PC-9 (cell line): Measurements from ENCODE around the gene LDHB. TPM values are rescaled to one million over a fixed set of nuclear protein-coding genes. Genes with fewer than 3 reads are reported as not detected.

Experiments used
- BruUV-seq: library from RNA; stranded (reverse); fragments of 400-500 nt; replicated peaks from 2 replicates; lab custom pipeline; 2021; lab: Mats Ljungman, UMichigan
- CTCF ChIA-PET: fragments of 300-600 bp; sonication (Branson Sonifier 250); formaldehyde crosslinking; loops from one replicate; lab custom pipeline; 2022; ENCODE audit warnings: antibody characterized with exemption; lab: Charles Lee
- POLR2A ChIA-PET: fragments of 300-600 bp; sonication (Branson Sonifier 250); formaldehyde crosslinking; loops from one replicate; lab custom pipeline; 2022; ENCODE audit warnings: antibody characterized with exemption; ENCODE audit not compliant: unreplicated experiment; lab: Charles Lee
- DNase-seq, 2 experiments: peaks; one replicate each; pipeline versions ENCODE4 v3.0.0 to v3.0.0-alpha.2; 2015 to 2022; ENCODE audit warnings: mixed read lengths in 1 of 2
- H2AFZ ChIP-seq: fragments of 200-600 bp; sonication (generic); 2 replicates; pipeline ENCODE4 v1.8.1; 2017; ENCODE audit warnings: antibody characterized with exemption
- H3F3A ChIP-seq: fragments of 200-600 bp; sonication (generic); 2 replicates; pipeline ENCODE4 v1.8.1; 2017; ENCODE audit warnings: antibody characterized with exemption, mild to moderate bottlenecking, low read depth; ENCODE audit not compliant: insufficient read depth
- H3K27ac ChIP-seq: fragments of 200-600 bp; sonication (generic); 2 replicates; pipeline ENCODE4 v1.6.1; 2016; ENCODE audit warnings: mixed run types
- H3K27me3 ChIP-seq: fragments of 200-600 bp; sonication (generic); 2 replicates; pipeline ENCODE4 v1.6.1; 2016; ENCODE audit warnings: low read depth, mixed run types; ENCODE audit not compliant: insufficient read depth
- H3K36me3 ChIP-seq: fragments of 200-600 bp; sonication (generic); 2 replicates; pipeline ENCODE4 v1.6.1; 2016; ENCODE audit warnings: low read depth, mixed run types
- H3K4me1 ChIP-seq: fragments of 200-600 bp; sonication (generic); replicated peaks from 2 replicates; pipeline ENCODE4 v1.6.1; 2016; ENCODE audit warnings: mixed run types; ENCODE audit not compliant: insufficient read depth
- H3K4me2 ChIP-seq: fragments of 200-600 bp; sonication (generic); 2 replicates; pipeline ENCODE4 v1.6.1; 2017; ENCODE audit warnings: mixed run types
- H3K4me3 ChIP-seq: fragments of 200-600 bp; sonication (generic); 2 replicates; pipeline ENCODE4 v1.6.1; 2016; ENCODE audit warnings: mixed run types
- H3K79me2 ChIP-seq: fragments of 200-600 bp; sonication (generic); 2 replicates; pipeline ENCODE4 v1.6.1; 2017; ENCODE audit warnings: low read depth, mixed run types
- H3K9me2 ChIP-seq: fragments of 200-600 bp; sonication (generic); 2 replicates; pipeline ENCODE4 v1.8.1; 2017; ENCODE audit warnings: mild to moderate bottlenecking; ENCODE audit not compliant: insufficient read depth
- H3K9me3 ChIP-seq: fragments of 200-600 bp; sonication (generic); 2 replicates; pipeline ENCODE4 v1.8.1; 2016; ENCODE audit warnings: low read depth; ENCODE audit not compliant: insufficient read depth
- H4K20me1 ChIP-seq: fragments of 200-600 bp; sonication (generic); 2 replicates; pipeline ENCODE4 v1.8.1; 2017; ENCODE audit not compliant: insufficient read depth
- EZH2 ChIP-seq: fragments of 200-600 bp; sonication (generic); IDR thresholded peaks from 2 replicates; pipeline ENCODE4 v1.8.0; 2017; ENCODE audit warnings: antibody characterized with exemption, low read depth
- intact Hi-C: fragments of 100-400 bp; cut with micrococcal nuclease; formaldehyde crosslinking; loops from one replicate; pipeline ENCODE4 v1.10.0; 2022; ENCODE audit not compliant: unreplicated experiment
- total RNA-seq: library from RNA; stranded (reverse); gene quantifications from 2 replicates; pipeline ENCODE4 v1.2.3, GENCODE V29; 2021
- TF ChIP-seq, protein P1 (sequence below): fragments of 200-600 bp; sonication (generic); conservative IDR thresholded peaks from 2 replicates; pipeline ENCODE4 v1.6.1; 2017; ENCODE audit warnings: mixed run types, antibody characterized with exemption, mild to moderate bottlenecking, moderate library complexity

Gene LDHB
- total RNA-seq, 1 experiment from 2014 or later = 994 TPM

DNA sequence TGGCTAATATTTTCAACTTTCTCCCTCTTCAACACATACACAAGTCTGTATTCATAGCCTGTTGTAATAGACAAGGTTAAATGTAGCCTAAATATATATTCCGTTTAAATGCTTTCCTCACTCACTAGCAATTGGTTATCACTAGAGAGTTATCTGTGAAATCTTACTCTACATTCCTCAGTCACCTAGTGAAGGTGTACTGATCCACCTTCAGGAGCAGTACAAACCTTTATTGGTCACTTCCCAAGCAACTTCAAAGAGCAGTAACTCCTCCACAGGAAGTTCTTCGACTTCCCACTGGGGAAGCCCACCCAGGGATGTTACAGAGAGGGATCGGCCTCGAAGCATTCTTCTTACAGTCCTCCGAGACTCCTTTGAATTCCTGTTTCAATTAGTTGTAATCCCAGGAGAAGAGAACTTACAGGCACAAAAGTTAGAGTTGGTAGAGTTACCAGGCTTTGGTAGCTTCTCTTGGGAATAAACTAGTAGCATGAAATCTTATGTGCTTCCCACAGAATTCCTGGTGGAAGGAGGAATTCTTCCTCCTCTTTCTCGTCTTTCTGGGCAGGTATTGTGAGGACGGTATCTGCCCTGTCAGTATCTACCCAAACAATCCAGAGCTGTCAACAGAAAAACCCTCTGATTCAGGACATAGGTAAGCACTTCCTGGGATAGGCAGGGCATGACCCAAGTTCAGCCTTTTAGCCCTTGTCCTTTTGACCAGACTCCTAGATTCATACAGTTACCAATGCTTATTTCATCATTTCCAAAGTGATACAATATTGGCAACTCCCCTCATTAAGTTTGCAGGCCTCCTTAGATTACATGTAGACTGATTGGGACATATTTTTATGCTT is 53.2 kb downstream of the LDHB start, which contains the start of gene GYS2:
GYS2 (minus strand) TSS at position 603 of the 857 bp plus-strand sequence; CDS start at position 348, 255 bp downstream.
- TF ChIP-seq, protein P1, sequence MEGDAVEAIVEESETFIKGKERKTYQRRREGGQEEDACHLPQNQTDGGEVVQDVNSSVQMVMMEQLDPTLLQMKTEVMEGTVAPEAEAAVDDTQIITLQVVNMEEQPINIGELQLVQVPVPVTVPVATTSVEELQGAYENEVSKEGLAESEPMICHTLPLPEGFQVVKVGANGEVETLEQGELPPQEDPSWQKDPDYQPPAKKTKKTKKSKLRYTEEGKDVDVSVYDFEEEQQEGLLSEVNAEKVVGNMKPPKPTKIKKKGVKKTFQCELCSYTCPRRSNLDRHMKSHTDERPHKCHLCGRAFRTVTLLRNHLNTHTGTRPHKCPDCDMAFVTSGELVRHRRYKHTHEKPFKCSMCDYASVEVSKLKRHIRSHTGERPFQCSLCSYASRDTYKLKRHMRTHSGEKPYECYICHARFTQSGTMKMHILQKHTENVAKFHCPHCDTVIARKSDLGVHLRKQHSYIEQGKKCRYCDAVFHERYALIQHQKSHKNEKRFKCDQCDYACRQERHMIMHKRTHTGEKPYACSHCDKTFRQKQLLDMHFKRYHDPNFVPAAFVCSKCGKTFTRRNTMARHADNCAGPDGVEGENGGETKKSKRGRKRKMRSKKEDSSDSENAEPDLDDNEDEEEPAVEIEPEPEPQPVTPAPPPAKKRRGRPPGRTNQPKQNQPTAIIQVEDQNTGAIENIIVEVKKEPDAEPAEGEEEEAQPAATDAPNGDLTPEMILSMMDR = no peak
- no peak for TF ChIP-seq EZH2
- Histone ChIP-seq H3K79me2 (no peaks in the 10 kb centered on the region), H3K4me3 (no peak within 1 kb of the TSS), H3F3A (no peaks in the 10 kb centered on the region), H3K9me3 (no peaks in the 10 kb centered on the region), H4K20me1 (no peaks in the 10 kb centered on the region), H3K9me2 (no peaks in the 10 kb centered on the region), H3K27ac (no peak within 1 kb of the TSS), H2AFZ (no peak within 1 kb of the TSS), H3K36me3 (no peaks in the 10 kb centered on the region), H3K4me1 (no peaks in the 10 kb centered on the region), H3K4me2 (no peak within 1 kb of the TSS), H3K27me3 (no peaks in the 10 kb centered on the region)
- POLR2A ChIA-PET = interaction anchor here (0.6 kb wide), 1 partner anchor 35 kb away, joined by 6 read pairs; no protein-coding TSS in a partner anchor
- intact Hi-C loops = no loop called here
- BruUV-seq = no TSS peak
- no peak for DNase-seq
- CTCF ChIA-PET = no interaction called here

DNA sequence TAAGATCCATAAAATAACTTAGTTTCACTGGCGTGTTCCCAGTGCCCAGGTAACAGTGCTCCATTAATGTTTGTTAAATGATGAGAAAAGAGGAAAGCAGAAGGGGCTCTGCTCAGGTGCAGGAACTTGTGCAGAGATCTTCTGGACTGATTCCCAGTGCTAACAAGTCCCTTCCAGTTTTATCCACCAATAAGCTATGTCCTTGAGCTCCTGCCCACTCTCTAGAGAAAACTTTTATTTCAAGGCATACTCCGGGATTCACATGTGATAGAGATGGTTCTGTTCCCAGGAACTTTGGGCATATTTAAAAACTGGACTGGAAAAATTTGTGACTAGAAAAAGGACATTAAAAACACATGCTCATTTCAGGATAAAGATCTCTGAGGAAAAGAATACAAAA is 54.9 kb downstream of the LDHB start:
- no peak for TF ChIP-seq EZH2
- TF ChIP-seq, protein P1 = no peak
- no peaks in the 10 kb centered on the region for H3K9me2 ChIP-seq
- H4K20me1 ChIP-seq = no peaks in the 10 kb centered on the region
- H3K79me2 ChIP-seq = no peaks in the 10 kb centered on the region
- no peak overlapping the region for H3K4me3 ChIP-seq
- no peaks in the 10 kb centered on the region for H3F3A ChIP-seq
- no peaks in the 10 kb centered on the region for H3K4me1 ChIP-seq
- H3K36me3 ChIP-seq = no peaks in the 10 kb centered on the region
- no peak overlapping the region for H3K4me2 ChIP-seq
- H3K27ac ChIP-seq = no peak overlapping the region
- DNase-seq = no peak
- intact Hi-C loops = no loop called here
- no peak overlapping the region for H2AFZ ChIP-seq
- no peaks in the 10 kb centered on the region for H3K9me3 ChIP-seq
- no peaks in the 10 kb centered on the region for H3K27me3 ChIP-seq
- POLR2A ChIA-PET = no interaction called here
- CTCF ChIA-PET = no interaction called here
- BruUV-seq = no TSS peak

DNA sequence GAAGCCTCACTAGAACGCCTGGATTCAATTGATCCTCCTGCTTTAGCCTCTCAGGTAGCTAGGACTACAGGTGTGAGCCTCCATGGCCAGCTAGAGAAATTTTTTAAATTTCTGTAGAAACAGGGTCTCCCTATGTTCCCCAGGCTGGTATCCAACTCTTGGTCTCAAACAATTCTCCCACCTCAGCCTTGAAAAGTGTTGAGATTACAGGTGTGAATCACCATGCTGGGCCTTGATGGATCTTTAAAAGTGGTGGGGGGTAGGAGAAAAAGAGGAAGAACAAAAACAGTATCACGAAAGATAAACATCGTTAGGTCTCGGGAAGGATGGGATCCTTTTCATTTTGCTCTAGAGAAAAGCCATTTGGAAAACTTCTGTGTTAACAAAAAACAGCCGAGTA is 57.4 kb downstream of the LDHB start:
- POLR2A ChIA-PET = interaction anchor here (0.7 kb wide), 1 partner anchor 34 kb away, joined by 3 read pairs; no protein-coding TSS in a partner anchor
- no peak overlapping the region for H2AFZ ChIP-seq
- H3K36me3 ChIP-seq = no peaks in the 10 kb centered on the region
- H3K27ac ChIP-seq = no peak overlapping the region
- H4K20me1 ChIP-seq = no peaks in the 10 kb centered on the region
- no peaks in the 10 kb centered on the region for H3K27me3 ChIP-seq
- H3K4me3 ChIP-seq = no peak overlapping the region
- CTCF ChIA-PET = no interaction called here
- H3K9me2 ChIP-seq = no peaks in the 10 kb centered on the region
- H3F3A ChIP-seq = no peaks in the 10 kb centered on the region
- BruUV-seq = no TSS peak
- intact Hi-C loops = no loop called here
- H3K9me3 ChIP-seq = no peaks in the 10 kb centered on the region
- no peak for TF ChIP-seq EZH2
- TF ChIP-seq, protein P1 = no peak
- H3K4me1 ChIP-seq = no peaks in the 10 kb centered on the region
- no peaks in the 10 kb centered on the region for H3K79me2 ChIP-seq
- no peak for DNase-seq
- H3K4me2 ChIP-seq = no peak overlapping the region
